HL-60 (cell line): ENCODE measurements around the gene KLF15.

Experiments
- DNase-seq, 2 experiments: peaks; one replicate each; pipeline ENCODE4 v3.0.0-alpha.2; 2010 to 2020; ENCODE audit warnings: low read depth in 1 of 2, low spot score in 1 of 2
- H3K27ac ChIP-seq: fragments of 250-450 bp; sonication (Bioruptor Pico); replicated peaks from 2 replicates; pipeline ENCODE4 v1.5.1; 2020; ENCODE audit warnings: mild to moderate bottlenecking, moderate library complexity
- H3K27me3 ChIP-seq: fragments of 250-450 bp; sonication (Bioruptor Pico); 2 replicates; pipeline ENCODE4 v1.5.1; 2021; ENCODE audit warnings: mild to moderate bottlenecking, moderate library complexity; ENCODE audit not compliant: insufficient read depth, poor library complexity, severe bottlenecking
- H3K4me3 ChIP-seq: replicated peaks from 2 replicates; pipeline ENCODE4 v1.5.1; 2011; ENCODE audit warnings: mild to moderate bottlenecking, control low read depth, low read length; ENCODE audit not compliant: insufficient read depth
- CTCF ChIP-seq: IDR thresholded peaks from one replicate; pipeline ENCODE4 v1.5.1; 2011; ENCODE audit warnings: low read length, control low read depth, inconsistent platforms; ENCODE audit not compliant: insufficient read depth
- GABPA ChIP-seq: IDR thresholded peaks from 2 replicates; pipeline ENCODE4 v1.6.1; 2012; ENCODE audit warnings: low read depth
- POLR2AphosphoS5 ChIP-seq: IDR thresholded peaks from 2 replicates; pipeline ENCODE4 v1.6.1; 2012; ENCODE audit warnings: low read depth
- REST ChIP-seq: IDR thresholded peaks from 2 replicates; pipeline ENCODE4 v1.6.1; 2012; ENCODE audit warnings: low read depth; ENCODE audit not compliant: insufficient replicate concordance
- SPI1 ChIP-seq: IDR thresholded peaks from 2 replicates; pipeline ENCODE4 v1.6.1; 2012; ENCODE audit warnings: low read depth, mild to moderate bottlenecking, borderline replicate concordance

KLF15 gene

GRCh38 chr3:126344380-126345041 is 12.7 kb downstream of the KLF15 start:
- Histone ChIP-seq H3K4me3 (no peak overlapping the region), H3K27ac (no peak overlapping the region), H3K27me3 (no peaks in the 10 kb centered on the region)
- TF ChIP-seq REST (no peak), POLR2AphosphoS5 (no peak), GABPA (no peak), CTCF (no peak), SPI1 (no peak)
- no peak for DNase-seq

GRCh38 chr3:126343649-126344035 is 13.6 kb downstream of the KLF15 start:
- no peaks in the 10 kb centered on the region for H3K27me3 ChIP-seq

More at GRCh38 chr3:126343649-126344035, 13.6 kb downstream of the KLF15 start:
- TF ChIP-seq REST: no peak
- TF ChIP-seq CTCF: no peak
- no peak for TF ChIP-seq GABPA
- no peak for TF ChIP-seq POLR2AphosphoS5
- TF ChIP-seq SPI1: no peak
- DNase-seq: no peak
- Histone ChIP-seq H3K27ac (no peak overlapping the region), H3K4me3 (no peak overlapping the region)
